SU-DHL-6 (cell line): ENCODE data around the gene MYBPHL.
"Not testable (repeated sequence)": the region's sequence is repeated elsewhere in the genome, so short reads cannot be mapped to it uniquely, and the experiment has no call there.

ENCODE experiments used
- H2AFZ ChIP-seq: fragments of 200-600 bp; sonication (generic); 2 replicates; pipeline ENCODE4 v1.6.1; 2014; ENCODE audit warnings: low read depth, mild to moderate bottlenecking, moderate library complexity, mixed read lengths, antibody characterized with exemption, low read length; ENCODE audit not compliant: severe bottlenecking
- H3F3A ChIP-seq: fragments of 200-600 bp; shearing (Covaris generic); 2 replicates; pipeline ENCODE4 v1.6.0; 2016; ENCODE audit warnings: antibody characterized with exemption, mild to moderate bottlenecking; ENCODE audit not compliant: insufficient read depth
- H3K27ac ChIP-seq: fragments of 200-600 bp; sonication (generic); 2 replicates; pipeline ENCODE4 v1.5.1; 2016; ENCODE audit warnings: low read depth, mild to moderate bottlenecking, low read length, moderate library complexity, mixed read lengths
- H3K27me3 ChIP-seq: fragments of 200-600 bp; sonication (generic), shearing (Covaris generic); 2 replicates; pipeline ENCODE4 v1.6.0; 2014; ENCODE audit warnings: mild to moderate bottlenecking, low read length
- H3K36me3 ChIP-seq: fragments of 200-600 bp; sonication (generic); 2 replicates; pipeline ENCODE4 v1.6.1; 2014; ENCODE audit warnings: mild to moderate bottlenecking, low read length, mixed read lengths
- H3K4me2 ChIP-seq: fragments of 300-600, 200-600 bp; shearing (Covaris generic), sonication (generic); 2 replicates; pipeline ENCODE4 v1.6.0; 2014; ENCODE audit warnings: low read length, low read depth, mild to moderate bottlenecking; ENCODE audit not compliant: poor library complexity, severe bottlenecking
- H3K4me3 ChIP-seq: fragments of 200-600 bp; sonication (generic); 2 replicates; pipeline ENCODE4 v1.5.1; 2014; ENCODE audit warnings: antibody characterized with exemption, low read length, mild to moderate bottlenecking, mixed read lengths; ENCODE audit not compliant: insufficient read depth, poor library complexity, severe bottlenecking
- H3K79me2 ChIP-seq: fragments of 200-600 bp; sonication (generic); 2 replicates; pipeline ENCODE4 v1.6.1; 2014; ENCODE audit warnings: mild to moderate bottlenecking, low read length, moderate library complexity; ENCODE audit not compliant: insufficient read depth
- H3K9ac ChIP-seq: fragments of 200-600 bp; sonication (generic); 2 replicates; pipeline ENCODE4 v1.7.0; 2014; ENCODE audit warnings: mild to moderate bottlenecking, low read length
- H3K9me2 ChIP-seq: fragments of 200-600 bp; sonication (generic); replicated peaks from 2 replicates; pipeline ENCODE4 v1.6.1; 2014; ENCODE audit warnings: low read length; ENCODE audit not compliant: insufficient read depth
- H3K9me3 ChIP-seq: fragments of 200-600 bp; sonication (generic); 2 replicates; pipeline ENCODE4 v1.6.1; 2014; ENCODE audit warnings: low read length, mixed read lengths; ENCODE audit not compliant: insufficient read depth
- H4K20me1 ChIP-seq: fragments of 200-600 bp; sonication (generic); 2 replicates; pipeline ENCODE4 v1.6.1; 2014; ENCODE audit warnings: low read depth, mild to moderate bottlenecking, antibody characterized with exemption, low read length, moderate library complexity, mixed read lengths
- EZH2phosphoT487 ChIP-seq: fragments of 200-600 bp; sonication (generic), shearing (Covaris generic); conservative IDR thresholded peaks from 2 replicates; pipeline ENCODE4 v1.6.1; 2018; ENCODE audit warnings: mild to moderate bottlenecking, antibody characterized with exemption, low read length, moderate library complexity, mixed read lengths
- TF ChIP-seq, protein P1 (sequence below): fragments of 200-600 bp; sonication (generic); IDR thresholded peaks from one replicate; pipeline ENCODE4 v1.5.1; 2017; ENCODE audit warnings: antibody characterized with exemption, mild to moderate bottlenecking, low read length, moderate library complexity; ENCODE audit not compliant: insufficient read depth, poor library complexity, severe bottlenecking

The MYBPHL gene

DNA sequence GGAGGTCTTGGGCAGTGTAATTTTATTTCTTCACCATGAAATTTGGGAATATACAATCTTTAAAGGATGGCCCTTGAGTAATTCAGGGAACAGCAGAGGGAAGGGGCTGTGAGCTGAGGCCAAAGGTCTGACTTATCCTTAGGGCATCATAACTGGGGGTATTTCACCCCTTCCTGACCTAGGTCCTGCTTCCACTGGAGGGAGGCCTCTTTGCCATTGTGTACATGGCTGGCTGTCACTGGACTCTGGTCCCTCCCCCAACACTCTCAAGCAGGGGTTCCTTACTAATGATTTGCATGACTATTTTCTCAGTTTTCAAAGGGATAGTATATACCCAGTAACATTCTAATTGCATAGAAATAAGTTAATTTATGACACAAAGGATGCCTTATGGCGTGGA lies 16.7 kb downstream of the MYBPHL start:
- H3K4me2 ChIP-seq: no peak overlapping the region
- H3K9me2 ChIP-seq: no peaks in the 10 kb centered on the region
- no peaks in the 10 kb centered on the region for H3K36me3 ChIP-seq
- no peak overlapping the region for H3K4me3 ChIP-seq
- no peak overlapping the region for H3K27ac ChIP-seq
- H4K20me1 ChIP-seq: no peaks in the 10 kb centered on the region
- H3K9me3 ChIP-seq: no peaks in the 10 kb centered on the region
- TF ChIP-seq, protein P1, sequence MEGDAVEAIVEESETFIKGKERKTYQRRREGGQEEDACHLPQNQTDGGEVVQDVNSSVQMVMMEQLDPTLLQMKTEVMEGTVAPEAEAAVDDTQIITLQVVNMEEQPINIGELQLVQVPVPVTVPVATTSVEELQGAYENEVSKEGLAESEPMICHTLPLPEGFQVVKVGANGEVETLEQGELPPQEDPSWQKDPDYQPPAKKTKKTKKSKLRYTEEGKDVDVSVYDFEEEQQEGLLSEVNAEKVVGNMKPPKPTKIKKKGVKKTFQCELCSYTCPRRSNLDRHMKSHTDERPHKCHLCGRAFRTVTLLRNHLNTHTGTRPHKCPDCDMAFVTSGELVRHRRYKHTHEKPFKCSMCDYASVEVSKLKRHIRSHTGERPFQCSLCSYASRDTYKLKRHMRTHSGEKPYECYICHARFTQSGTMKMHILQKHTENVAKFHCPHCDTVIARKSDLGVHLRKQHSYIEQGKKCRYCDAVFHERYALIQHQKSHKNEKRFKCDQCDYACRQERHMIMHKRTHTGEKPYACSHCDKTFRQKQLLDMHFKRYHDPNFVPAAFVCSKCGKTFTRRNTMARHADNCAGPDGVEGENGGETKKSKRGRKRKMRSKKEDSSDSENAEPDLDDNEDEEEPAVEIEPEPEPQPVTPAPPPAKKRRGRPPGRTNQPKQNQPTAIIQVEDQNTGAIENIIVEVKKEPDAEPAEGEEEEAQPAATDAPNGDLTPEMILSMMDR: no peak
- TF ChIP-seq EZH2phosphoT487: no peak
- no peak overlapping the region for H3K9ac ChIP-seq
- H3K79me2 ChIP-seq: no peaks in the 10 kb centered on the region
- H2AFZ ChIP-seq: no peak overlapping the region
- H3K27me3 ChIP-seq: no peaks in the 10 kb centered on the region
- no peaks in the 10 kb centered on the region for H3F3A ChIP-seq

DNA sequence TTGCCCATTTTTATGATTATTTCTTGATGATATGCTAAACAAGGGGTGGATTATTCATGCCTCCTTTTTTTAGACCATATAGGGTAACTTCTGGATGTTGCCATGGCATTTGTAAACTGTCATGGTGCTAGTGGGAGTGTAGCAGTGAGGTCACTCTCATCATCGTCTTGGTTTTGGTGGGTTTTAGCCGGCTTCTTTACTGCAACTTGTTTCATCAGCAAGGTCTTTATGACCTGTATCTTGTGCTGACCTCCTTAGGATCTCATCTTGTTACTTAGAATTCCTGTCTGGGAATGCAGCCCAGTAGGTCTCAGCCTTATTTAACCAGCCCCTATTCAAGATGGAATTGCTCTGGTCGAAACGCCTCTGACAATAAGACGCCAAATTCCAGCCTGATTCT lies 20.0 kb downstream of the MYBPHL start:
- not testable (repeated sequence) for H3K9ac ChIP-seq, H3K27me3 ChIP-seq, H3K79me2 ChIP-seq, H3K27ac ChIP-seq, H3F3A ChIP-seq, H3K4me2 ChIP-seq, H3K4me3 ChIP-seq, H3K9me3 ChIP-seq, H4K20me1 ChIP-seq, H2AFZ ChIP-seq, H3K36me3 ChIP-seq, H3K9me2 ChIP-seq

DNA sequence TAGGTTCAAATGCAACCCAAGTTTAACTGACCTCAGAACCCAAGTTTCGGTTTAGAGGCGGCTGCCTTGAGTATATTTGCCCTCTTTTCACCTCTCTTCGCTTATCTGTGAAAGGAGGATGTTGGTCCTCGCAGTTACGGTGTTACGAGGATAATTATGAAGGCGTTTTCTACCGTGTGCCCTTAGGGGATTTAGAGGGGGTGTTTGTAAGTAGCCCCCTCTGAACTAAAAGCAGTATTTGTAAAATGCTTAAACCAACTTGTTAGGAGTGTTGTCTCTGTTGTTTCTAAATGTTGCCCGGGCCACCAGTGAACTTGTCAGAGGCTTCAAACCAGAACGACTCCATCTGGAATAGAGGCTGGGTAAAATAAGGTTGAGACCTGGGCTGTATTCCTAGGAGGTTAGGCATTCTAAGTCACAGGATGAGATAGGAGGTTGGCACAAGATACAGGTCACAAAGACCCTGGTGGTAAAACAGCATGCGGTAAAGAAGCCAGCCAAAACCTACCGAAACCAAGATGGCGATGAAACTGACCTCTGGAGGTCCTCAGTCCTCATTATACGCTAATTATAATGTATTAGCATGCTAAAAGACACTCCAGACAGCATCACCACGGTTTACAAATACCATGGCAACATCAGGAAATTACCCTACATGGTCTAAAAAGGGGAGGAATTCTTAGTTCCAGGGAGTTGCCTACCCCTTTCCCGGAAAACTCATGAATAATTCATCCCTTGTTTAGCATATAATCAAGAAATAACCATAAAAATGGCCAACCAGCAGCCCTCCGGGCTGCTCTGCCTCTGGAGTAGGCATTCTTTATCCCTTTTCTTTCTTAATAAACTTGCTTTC lies 22.8 kb downstream of the MYBPHL start:
- Histone ChIP-seq H3K36me3 (no peaks in the 10 kb centered on the region), H3K27ac (peak overlapping the region; percentile 46; the same call in 1 of the 2 replicates), H3F3A (no peaks in the 10 kb centered on the region)

More for the DNA sequence above, 22.8 kb downstream of the MYBPHL start:
- no peak for TF ChIP-seq EZH2phosphoT487
- TF ChIP-seq, protein P1: no peak
- Histone ChIP-seq H3K79me2 (no peaks in the 10 kb centered on the region), H3K9me3 (no peaks in the 10 kb centered on the region), H3K4me2 (peak overlapping the region; percentile 81), H3K9me2 (no peaks in the 10 kb centered on the region), H4K20me1 (no peaks in the 10 kb centered on the region), H3K4me3 (peak overlapping the region; percentile 70), H3K9ac (peak overlapping the region; percentile 66), H3K27me3 (no peaks in the 10 kb centered on the region), H2AFZ (peak overlapping the region; percentile 90)
